HepG2 (cell line): ENCODE measurements around the gene SH2D7. TPM values are rescaled to one million over a fixed set of nuclear protein-coding genes. Genes with fewer than 3 reads are reported as not detected.

Experiments used
- CHD4 ChIP-seq: fragments of 200-600 bp; sonication (generic); IDR thresholded peaks from 2 replicates; pipeline ENCODE4 v1.7.0; 2017; ENCODE audit warnings: mild to moderate bottlenecking, low read length, borderline replicate concordance
- ELF1 ChIP-seq: sonication (generic); formaldehyde crosslinking; IDR thresholded peaks from 2 replicates; pipeline ENCODE4 v1.4.0; 2020; ENCODE audit warnings: missing genetic modification reagents
- ELF3 ChIP-seq: IDR thresholded peaks from 2 replicates; pipeline ENCODE4 v1.6.1; 2016; ENCODE audit warnings: missing genetic modification reagents, missing compliant biosample characterization
- ETV5 ChIP-seq: IDR thresholded peaks from 2 replicates; pipeline ENCODE4 v1.6.1; 2018; ENCODE audit warnings: missing biosample characterization, missing genetic modification reagents, inconsistent platforms, borderline replicate concordance
- FOXO1 ChIP-seq: sonication (generic); formaldehyde crosslinking; IDR thresholded peaks from 2 replicates; pipeline ENCODE4 v1.4.0; 2020; ENCODE audit warnings: missing genetic modification reagents
- HMG20A ChIP-seq: IDR thresholded peaks from 2 replicates; pipeline ENCODE4 v1.6.1; 2016; ENCODE audit warnings: borderline replicate concordance
- HOXA5 ChIP-seq: sonication (generic); formaldehyde crosslinking; IDR thresholded peaks from 2 replicates; pipeline ENCODE4 v1.4.0; 2020; ENCODE audit warnings: missing genetic modification reagents
- JUN ChIP-seq: sonication (generic); formaldehyde crosslinking; IDR thresholded peaks from 2 replicates; pipeline ENCODE4 v1.4.0; 2020; ENCODE audit warnings: mild to moderate bottlenecking, missing genetic modification reagents
- KDM2A ChIP-seq: sonication (generic); formaldehyde crosslinking; IDR thresholded peaks from 2 replicates; pipeline ENCODE4 v1.4.0; 2020; ENCODE audit warnings: low read depth, missing genetic modification reagents, borderline replicate concordance
- MEIS1 ChIP-seq: sonication (generic); formaldehyde crosslinking; IDR thresholded peaks from 2 replicates; pipeline ENCODE4 v1.9.0; 2021; ENCODE audit warnings: mild to moderate bottlenecking, missing genetic modification reagents, moderate library complexity, borderline replicate concordance
- NFYC ChIP-seq: IDR thresholded peaks from 2 replicates; pipeline ENCODE4 v1.6.1; 2016; ENCODE audit warnings: missing genetic modification reagents, missing compliant biosample characterization
- PAWR ChIP-seq: sonication (generic); formaldehyde crosslinking; IDR thresholded peaks from 2 replicates; pipeline ENCODE4 v1.4.0; 2020; ENCODE audit warnings: missing genetic modification reagents, mild to moderate bottlenecking, borderline replicate concordance
- RXRB ChIP-seq: IDR thresholded peaks from 2 replicates; pipeline ENCODE4 v1.6.1; 2016; ENCODE audit warnings: borderline replicate concordance, missing genetic modification reagents, missing compliant biosample characterization
- SKI ChIP-seq: fragments of 450-650 bp; IDR thresholded peaks from one replicate; pipeline ENCODE4 v1.6.1; 2018; ENCODE audit warnings: mild to moderate bottlenecking; ENCODE audit not compliant: partially characterized antibody
- SMYD3 ChIP-seq: sonication (generic); formaldehyde crosslinking; IDR thresholded peaks from 2 replicates; pipeline ENCODE4 v1.8.1; 2023; ENCODE audit warnings: mild to moderate bottlenecking, missing genetic modification reagents
- SP140L ChIP-seq: sonication (generic); formaldehyde crosslinking; IDR thresholded peaks from 2 replicates; pipeline ENCODE4 v1.4.0; 2020; ENCODE audit warnings: missing genetic modification reagents, borderline replicate concordance
- TBL1XR1 ChIP-seq: fragments of 150-350 bp; IDR thresholded peaks from 2 replicates; pipeline ENCODE4 v1.6.1; 2014; ENCODE audit warnings: borderline replicate concordance, low read length; ENCODE audit not compliant: partially characterized antibody
- UBTF ChIP-seq: sonication (generic); formaldehyde crosslinking; IDR thresholded peaks from 2 replicates; pipeline ENCODE4 v1.4.0; 2020; ENCODE audit warnings: mild to moderate bottlenecking, missing genetic modification reagents
- WIZ ChIP-seq: sonication (generic); formaldehyde crosslinking; IDR thresholded peaks from 2 replicates; pipeline ENCODE4 v1.5.1; 2020; ENCODE audit warnings: mild to moderate bottlenecking, missing genetic modification reagents
- ZFP62 ChIP-seq: sonication (generic); formaldehyde crosslinking; IDR thresholded peaks from 2 replicates; pipeline ENCODE4 v1.4.0; 2020; ENCODE audit warnings: missing genetic modification reagents
- ZNF263 ChIP-seq: sonication (generic); formaldehyde crosslinking; IDR thresholded peaks from 2 replicates; pipeline ENCODE4 v1.4.0; 2020; ENCODE audit warnings: missing genetic modification reagents
- ZNF451 ChIP-seq: sonication (generic); formaldehyde crosslinking; IDR thresholded peaks from 2 replicates; pipeline ENCODE4 v1.5.0; 2020; ENCODE audit warnings: mild to moderate bottlenecking, missing genetic modification reagents
- ZNF510 ChIP-seq: sonication (generic); formaldehyde crosslinking; IDR thresholded peaks from 2 replicates; pipeline ENCODE4 v1.4.0; 2020; ENCODE audit warnings: low read depth, mild to moderate bottlenecking, missing genetic modification reagents
- ZNF7 ChIP-seq: IDR thresholded peaks from 2 replicates; pipeline ENCODE4 v1.6.1; 2016; ENCODE audit warnings: missing biosample characterization, missing genetic modification reagents
- ZNF709 ChIP-seq: sonication (generic); formaldehyde crosslinking; IDR thresholded peaks from 2 replicates; pipeline ENCODE4 v1.5.0; 2020; ENCODE audit warnings: mild to moderate bottlenecking, missing genetic modification reagents
- ZSCAN21 ChIP-seq: sonication (generic); formaldehyde crosslinking; IDR thresholded peaks from 2 replicates; pipeline ENCODE4 v1.8.0; 2022; ENCODE audit warnings: mild to moderate bottlenecking, missing genetic modification reagents, moderate library complexity, borderline replicate concordance
- polyA plus RNA-seq, 8 experiments: library from polyadenylated mRNA; depleted of rRNA in 3 of 8; stranded (reverse) in 7 of 8; unstranded in 1 of 8; fragments of >200 nt; fragmentation: Illumina TruSeq in 4 of 8; extraction: Trizol in 4 of 8; gene quantifications; 2 replicates each; pipeline versions ENCODE4 v1.2.1 to v1.2.3, GENCODE V29; 2011 to 2016; ENCODE audit warnings: low read depth in 4 of 8, missing spikeins in 1 of 8, mixed read lengths in 1 of 8; ENCODE audit not compliant: insufficient read depth in 1 of 8
- total RNA-seq, 5 experiments: library from RNA; depleted of rRNA; stranded (reverse); fragments of >200 nt; fragmentation: Illumina TruSeq; extraction: Trizol; gene quantifications; 2 replicates each; pipeline ENCODE4 v1.2.3, GENCODE V29; 2016; ENCODE audit warnings: low read depth in 1 of 5
- TF ChIP-seq, protein P1 (sequence below): sonication (generic); formaldehyde crosslinking; IDR thresholded peaks from 2 replicates; pipeline ENCODE4 v1.4.0; 2020; ENCODE audit warnings: missing genetic modification reagents
- TF ChIP-seq, protein P2 (sequence below): sonication (generic); formaldehyde crosslinking; IDR thresholded peaks from 2 replicates; pipeline ENCODE4 v1.4.0; 2020; ENCODE audit warnings: mild to moderate bottlenecking, low read depth, missing genetic modification reagents

Gene SH2D7
- total and polyA plus RNA-seq, 2 of the 13 experiments (the other 11 are each of a cell fraction or from before 2014, with no cell fraction given): not detected

GRCh38 chr15:78065284-78065872, 27.0 kb upstream of the SH2D7 start (continued):
- TF ChIP-seq HMG20A (CRISPR knock-in tag) (peak; percentile 99), ZNF263 (CRISPR knock-in tag) (peak; percentile 85), ELF1 (CRISPR knock-in tag) (peak; percentile 55; the same call in 1 of the 2 replicates), MEIS1 (CRISPR knock-in tag) (peak; percentile 98), UBTF (CRISPR knock-in tag) (peak; percentile 70), SKI (peak; percentile 97), JUN (CRISPR knock-in tag) (peak; percentile 92), WIZ (peak; percentile 86), FOXO1 (peak; percentile 96), ZSCAN21 (CRISPR knock-in tag) (peak; percentile 63), HOXA5 (peak; percentile 69; the same call in 1 of the 2 replicates), SMYD3 (CRISPR knock-in tag) (no peak; the same call in 1 of the 2 replicates), TBL1XR1 (peak; percentile 97), NFYC (CRISPR knock-in tag) (peak; percentile 51; the same call in 1 of the 2 replicates), ELF3 (CRISPR knock-in tag) (peak; percentile 96), ZNF510 (peak; percentile 79; the same call in 1 of the 2 replicates), ZNF709 (CRISPR knock-in tag) (no peak; the same call in 1 of the 2 replicates), ZFP62 (no peak), SP140L (CRISPR knock-in tag) (peak; percentile 77; the same call in 1 of the 2 replicates), ZNF451 (CRISPR knock-in tag) (no peak), ZNF7 (CRISPR knock-in tag) (0 out of 2 replicates have a peak, but pooled peaks have one; percentile 9), RXRB (CRISPR knock-in tag) (peak; percentile 96), CHD4 (peak; percentile 67; the same call in 1 of the 2 replicates), ETV5 (CRISPR knock-in tag) (peak; percentile 98), KDM2A (CRISPR knock-in tag) (peak; percentile 67), PAWR (0 out of 2 replicates have a peak, but pooled peaks have one; percentile 28)
- TF ChIP-seq, protein P1, sequence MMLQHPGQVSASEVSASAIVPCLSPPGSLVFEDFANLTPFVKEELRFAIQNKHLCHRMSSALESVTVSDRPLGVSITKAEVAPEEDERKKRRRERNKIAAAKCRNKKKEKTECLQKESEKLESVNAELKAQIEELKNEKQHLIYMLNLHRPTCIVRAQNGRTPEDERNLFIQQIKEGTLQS: peak; percentile 71
- TF ChIP-seq, protein P2, sequence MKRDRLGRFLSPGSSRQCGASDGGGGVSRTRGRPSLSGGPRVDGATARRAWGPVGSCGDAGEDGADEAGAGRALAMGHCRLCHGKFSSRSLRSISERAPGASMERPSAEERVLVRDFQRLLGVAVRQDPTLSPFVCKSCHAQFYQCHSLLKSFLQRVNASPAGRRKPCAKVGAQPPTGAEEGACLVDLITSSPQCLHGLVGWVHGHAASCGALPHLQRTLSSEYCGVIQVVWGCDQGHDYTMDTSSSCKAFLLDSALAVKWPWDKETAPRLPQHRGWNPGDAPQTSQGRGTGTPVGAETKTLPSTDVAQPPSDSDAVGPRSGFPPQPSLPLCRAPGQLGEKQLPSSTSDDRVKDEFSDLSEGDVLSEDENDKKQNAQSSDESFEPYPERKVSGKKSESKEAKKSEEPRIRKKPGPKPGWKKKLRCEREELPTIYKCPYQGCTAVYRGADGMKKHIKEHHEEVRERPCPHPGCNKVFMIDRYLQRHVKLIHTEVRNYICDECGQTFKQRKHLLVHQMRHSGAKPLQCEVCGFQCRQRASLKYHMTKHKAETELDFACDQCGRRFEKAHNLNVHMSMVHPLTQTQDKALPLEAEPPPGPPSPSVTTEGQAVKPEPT (CRISPR knock-in tag): peak; percentile 89
